ENCODE results near the gene GSG1L.

Gene GSG1L

DNA sequence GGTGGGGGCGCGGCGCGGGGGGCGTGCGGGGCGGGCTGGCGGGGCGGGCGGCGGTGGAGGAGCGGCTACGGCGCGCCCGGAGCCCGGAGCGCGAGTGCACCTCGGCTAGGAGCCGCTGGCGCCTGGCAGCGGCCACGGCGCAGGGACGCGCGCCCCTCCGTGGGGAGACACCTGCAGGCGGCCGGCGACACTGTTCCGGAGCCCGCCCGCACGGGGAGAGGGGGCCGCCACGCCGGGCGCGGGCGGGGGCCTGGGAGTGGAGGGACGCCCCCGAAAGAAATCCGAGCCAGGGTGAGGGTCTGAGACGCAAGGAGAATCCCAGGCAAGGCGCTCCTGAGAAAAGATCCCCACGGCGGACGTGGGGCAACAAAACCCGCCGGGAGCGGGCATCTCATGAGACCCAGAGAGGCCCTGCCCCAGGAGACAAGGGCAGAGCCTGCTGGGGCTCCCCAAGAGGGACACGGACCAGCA, at the start of gene GSG1L:
Gene GSG1L (minus strand): TSS at position 124 of the 471 bp plus-strand sequence. CDS start 290 bp downstream, outside the sequence.
- no peak for DNase-seq

DNA sequence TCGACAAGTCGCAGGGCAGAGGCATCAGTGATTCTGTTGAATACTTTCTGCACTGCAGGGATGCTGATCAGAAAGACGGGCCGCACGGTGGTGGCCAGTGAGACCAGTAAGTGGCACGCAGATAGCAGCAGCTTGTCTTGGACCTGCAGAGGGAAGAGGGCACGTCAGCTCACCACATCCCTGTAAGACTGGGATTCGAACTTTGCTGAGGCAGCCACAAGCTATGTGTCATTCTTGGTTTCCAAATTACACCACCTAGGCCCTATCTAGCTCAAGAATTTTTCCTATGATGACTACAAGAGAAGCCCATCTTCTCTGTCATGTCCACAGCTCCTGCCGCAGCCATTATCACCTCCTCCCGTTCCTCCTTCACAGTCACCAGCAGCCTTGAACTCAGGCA, 49.4 kb upstream of the GSG1L start:
- no peak for DNase-seq

- no peak for DNase-seq
Measured at GRCh38 chr16:28110977-28111376, 47.5 kb upstream of the GSG1L start.

DNA sequence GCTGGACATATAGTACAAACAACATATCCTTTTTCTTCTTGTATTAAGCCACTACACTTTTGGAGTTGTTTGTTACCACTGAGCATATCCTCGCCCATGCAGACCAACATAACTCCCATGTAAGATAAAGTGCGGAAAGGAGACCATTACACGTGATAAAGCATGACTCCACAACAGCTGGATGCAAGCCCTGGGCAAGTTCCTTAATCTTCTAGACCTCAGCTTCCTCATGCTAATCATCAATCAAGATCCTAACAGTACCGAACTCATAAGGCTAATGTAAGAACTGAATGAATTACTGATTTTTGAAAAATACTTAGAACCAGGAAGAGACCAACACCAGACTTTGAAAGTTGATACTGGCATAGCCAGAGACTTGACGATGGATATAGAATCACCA, 47.0 kb upstream of the GSG1L start:
- no peak for DNase-seq

DNA sequence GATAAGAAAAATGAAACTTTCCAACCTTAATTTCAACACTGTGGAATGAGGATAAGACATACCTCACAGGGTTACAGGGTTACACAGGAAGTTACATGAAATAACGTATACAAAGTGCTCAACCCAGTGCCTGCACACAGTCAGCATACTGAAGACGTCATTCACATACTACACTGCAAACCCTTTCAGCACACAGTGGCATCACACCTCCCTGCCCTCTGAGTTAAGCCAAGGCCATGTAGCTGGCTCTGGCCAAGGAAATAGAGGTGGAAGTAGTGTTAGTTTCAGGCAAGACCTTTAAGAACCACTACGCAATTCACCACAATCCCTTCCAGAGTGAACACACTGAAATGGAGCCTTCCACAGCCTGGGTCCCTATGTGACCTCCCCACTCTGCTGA, 46.6 kb upstream of the GSG1L start:
- DNase-seq = no peak

GRCh38 chr16:28108590-28109247, 45.2 kb upstream of the GSG1L start:
- DNase-seq = no peak

GRCh38 chr16:28107232-28107631, 43.7 kb upstream of the GSG1L start:
- no peak for DNase-seq

DNA sequence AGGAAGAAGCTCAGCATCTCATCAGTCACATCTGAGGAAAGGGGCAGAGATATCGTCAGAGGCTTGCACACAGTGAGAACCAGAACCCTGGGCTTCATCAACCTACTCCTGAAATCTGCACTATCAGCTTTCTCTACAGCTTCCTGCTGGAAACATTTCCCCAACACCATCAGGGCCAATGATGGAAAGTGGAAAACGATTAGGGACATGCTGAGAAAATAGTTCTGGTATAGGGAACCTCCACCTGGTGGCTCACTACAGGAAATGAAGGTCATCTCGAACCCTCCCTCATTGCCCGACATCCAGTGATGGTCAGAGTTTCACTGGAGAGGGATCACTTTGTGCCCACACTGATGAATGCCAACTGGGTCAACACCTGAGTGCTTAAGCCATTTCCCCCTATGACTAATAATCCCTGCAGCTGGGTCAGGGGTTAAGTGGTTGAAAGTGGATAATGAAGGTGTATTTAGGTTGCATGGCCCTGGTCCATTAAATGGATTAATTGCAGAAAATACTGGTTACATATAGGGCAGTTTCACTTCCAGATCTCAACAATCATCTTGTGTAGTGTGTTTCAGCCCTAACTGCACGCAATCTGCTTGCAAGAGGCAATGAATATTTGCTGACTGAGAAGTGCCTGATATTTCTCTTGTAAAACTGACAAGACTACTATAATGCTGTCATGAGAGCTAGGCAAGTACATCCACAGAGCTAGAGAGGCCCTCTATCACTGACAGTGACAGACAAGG, 43.1 kb upstream of the GSG1L start:
- no peak for DNase-seq

- no peak for DNase-seq
Measured at GRCh38 chr16:28105954-28106353, 42.4 kb upstream of the GSG1L start.

DNA sequence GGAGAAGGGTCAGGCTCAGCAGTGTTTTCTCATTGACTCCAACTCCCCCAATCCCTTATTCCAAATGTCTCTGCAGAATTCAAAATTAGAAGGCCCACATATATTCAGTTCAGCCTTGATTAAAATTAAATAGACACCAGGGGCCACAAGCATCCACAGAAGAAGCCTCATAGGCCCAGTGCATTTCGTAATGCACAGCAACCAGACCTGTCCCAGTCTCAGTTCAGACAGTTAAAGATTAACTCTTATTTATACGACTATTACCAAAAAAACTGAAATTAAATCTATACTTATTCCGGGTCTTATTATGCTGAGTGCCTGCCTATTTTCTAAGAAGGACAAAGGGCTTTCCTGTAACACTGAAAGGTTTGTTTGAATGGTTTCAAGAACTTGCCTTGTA, 41.8 kb upstream of the GSG1L start:
- DNase-seq = no peak

- no peak for DNase-seq
Measured at GRCh38 chr16:28104404-28104803, 40.9 kb upstream of the GSG1L start.

GRCh38 chr16:28103516-28104170, 40.1 kb upstream of the GSG1L start:
- DNase-seq = no peak

DNA sequence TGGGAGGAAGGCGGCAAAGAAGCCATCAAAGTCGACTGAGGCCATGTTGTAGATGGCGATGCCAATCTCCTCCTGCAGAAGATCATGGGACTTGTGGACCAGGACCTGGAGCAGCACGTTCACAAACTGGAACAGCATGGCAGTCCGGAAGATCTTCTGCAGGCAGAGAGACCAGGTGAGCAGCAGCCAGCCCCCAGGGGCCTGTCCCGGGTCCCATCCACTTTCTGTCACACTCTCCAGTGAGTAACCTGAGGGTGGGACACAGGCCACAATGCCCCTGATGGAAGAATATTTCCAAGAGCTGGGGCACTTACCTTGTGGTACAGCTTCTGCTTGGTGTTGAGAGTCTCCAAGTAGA, 38.0 kb upstream of the GSG1L start:
- DNase-seq = no peak

DNA sequence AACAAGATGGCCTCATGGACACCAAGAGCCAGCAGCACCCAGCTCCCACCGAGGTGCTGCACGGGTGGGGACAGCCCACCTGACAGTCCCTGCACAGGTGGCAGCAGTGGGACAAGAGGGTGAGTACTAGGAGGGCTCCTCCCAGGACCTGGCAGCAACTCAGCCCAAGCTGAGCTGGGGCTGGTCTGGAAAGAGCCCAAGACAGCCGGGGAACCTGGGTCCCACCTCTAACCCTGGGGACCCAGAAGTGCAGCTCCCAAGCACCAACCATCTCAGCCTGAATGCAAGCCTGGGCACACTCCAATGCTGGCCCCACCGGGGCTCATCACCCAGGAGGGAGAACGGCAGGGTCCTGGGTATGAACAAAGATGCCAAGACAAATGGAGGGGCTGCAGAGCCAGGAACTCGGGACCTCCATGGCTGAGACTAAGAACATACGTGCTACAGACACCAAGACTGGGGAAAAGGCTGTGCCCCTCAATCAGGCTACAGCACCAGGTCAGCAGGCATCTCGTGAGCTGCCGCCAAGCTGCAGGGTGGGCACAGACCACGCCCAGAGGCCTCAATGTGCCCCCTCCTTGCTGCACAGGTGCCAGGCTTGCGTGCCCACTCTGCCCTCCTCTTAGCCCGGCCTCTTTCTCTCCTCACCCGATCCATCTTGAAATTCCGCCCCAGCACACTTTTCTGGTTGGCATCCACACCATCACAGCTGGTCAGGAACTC, 37.5 kb upstream of the GSG1L start:
- DNase-seq = no peak

DNA sequence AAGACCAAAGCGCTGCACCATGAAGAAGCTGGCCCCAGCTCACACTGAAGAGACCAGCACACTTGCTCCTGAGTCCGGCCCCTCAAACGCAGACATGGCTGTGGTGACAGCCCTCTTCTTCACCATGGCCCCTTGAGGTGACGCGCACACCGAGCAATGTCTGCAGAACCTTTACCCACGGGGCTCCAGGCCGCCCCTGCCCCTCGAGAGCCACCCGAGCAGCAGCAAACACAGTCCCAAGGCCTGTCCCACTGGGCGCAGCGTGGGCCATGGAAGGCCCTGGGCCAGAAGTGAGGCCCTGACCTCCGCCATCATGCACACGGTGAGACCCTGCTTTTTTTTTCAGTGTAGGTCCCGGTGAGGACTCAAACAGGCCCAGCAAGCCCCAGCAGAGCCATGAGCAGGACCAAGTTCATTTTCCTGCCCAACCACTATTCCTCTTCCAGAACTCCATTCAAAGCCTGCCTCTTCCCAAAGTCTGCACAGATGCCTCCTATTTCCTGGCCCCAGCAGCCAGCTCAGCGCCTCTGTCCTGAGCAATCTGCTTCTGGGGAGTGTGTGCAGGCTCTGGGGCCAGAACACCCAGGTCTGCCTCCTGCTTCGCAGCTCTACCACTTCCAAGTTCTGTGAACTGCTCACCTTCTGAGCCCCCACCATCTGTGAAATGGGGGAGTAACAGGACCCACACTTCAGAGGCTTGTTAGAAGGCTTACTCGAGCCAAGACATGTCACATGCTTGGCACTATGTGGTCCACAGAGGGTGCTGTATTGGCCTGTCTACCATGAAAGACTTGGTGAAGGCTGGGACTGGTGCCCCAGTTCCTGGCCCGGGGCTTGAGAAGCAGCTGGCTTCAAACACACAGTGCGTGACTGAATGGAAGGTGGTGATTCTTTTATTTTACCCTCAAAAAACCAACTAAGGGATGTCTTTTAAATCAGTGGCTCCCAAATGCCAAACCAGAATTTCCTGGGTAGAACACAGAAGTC, 35.7 kb upstream of the GSG1L start:
- no peak for DNase-seq

- DNase-seq = no peak
Measured at GRCh38 chr16:28098171-28098958, 34.9 kb upstream of the GSG1L start.

GRCh38 chr16:28096983-28097899, 33.7 kb upstream of the GSG1L start:
- no peak for DNase-seq

DNA sequence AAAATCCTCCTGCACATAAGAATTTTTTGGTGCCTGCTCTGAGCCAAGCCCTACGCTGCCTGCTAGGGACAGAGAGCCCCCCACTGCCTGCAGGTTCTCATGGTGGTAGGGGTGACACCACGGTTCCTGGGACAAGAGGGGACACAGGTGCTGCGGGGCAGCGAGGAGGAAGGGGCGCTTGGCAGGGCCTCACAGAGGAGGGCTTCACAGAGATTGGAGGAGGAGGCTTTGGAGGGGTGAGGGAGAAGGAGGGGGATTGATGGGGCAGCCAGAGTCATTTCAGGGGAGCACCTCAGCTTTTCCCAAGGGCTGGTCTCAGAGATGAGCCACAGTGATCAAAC, 29.8 kb upstream of the GSG1L start:
- DNase-seq = no peak

DNA sequence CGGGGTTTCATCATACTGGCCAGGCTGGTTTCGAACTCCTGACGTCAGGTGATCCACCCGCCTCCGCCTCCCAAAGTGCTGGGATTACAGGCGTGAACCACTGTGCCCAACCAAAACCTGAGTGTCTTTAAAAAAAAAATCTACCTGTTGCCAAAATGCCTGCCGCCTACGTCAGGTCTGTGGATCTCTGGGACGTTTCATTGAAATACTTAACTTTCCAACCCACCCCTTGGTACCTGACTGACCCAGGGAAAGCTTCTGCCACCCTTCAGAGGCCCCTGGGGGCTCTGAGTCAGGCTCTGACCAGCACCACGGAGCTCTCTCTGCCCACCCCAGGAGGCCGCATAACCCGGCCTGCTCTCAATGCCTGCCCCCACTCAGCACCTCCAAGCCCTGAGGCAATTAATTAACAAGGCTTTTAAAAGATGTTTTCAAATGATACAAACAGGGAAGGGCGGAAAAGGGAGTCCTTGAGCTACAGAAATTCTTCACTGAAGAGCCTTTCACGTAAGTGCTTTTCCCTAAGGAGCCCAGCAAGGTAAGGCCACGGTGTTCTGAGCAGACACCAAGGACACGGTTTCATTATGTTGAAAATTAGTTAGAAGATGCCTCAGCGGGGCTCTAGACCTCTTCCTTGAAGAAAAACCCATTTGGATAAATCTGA, 29.3 kb upstream of the GSG1L start:
- no peak for DNase-seq

- DNase-seq = no peak
Measured at GRCh38 chr16:28091656-28092055, 28.1 kb upstream of the GSG1L start.

Data from activated gamma-delta T cell treated with Interleukin-2 at 50 U/mL for 16 hours (primary cell).